Measurements from ENCODE around the gene STK24.
"Not testable (repeated sequence)": the region's sequence is repeated elsewhere in the genome, so short reads cannot be mapped to it uniquely, and the experiment has no call there.

The STK24 gene

DNA sequence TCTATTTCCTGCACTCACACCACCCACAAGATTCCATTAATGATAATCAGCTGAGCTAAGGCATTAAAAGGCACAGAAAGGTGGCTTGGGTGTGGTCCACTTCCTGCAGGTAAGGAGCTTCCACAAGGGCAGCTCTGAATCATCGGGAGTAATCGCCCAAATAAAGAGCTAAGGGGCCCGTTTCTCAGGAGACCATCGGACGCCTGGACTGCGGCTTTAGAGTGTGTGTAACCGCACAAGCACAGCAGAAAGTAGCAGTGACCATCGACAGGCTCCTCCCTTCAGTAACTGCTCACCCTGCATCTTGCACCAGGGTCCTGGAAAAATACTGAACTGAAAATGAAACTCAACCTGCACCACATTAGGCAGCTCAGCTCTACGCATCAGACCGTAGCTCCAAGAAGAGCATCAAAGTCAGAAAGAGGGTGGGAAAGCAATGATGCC, 6.0 kb downstream of the STK24 start:
- H3K79me2 ChIP-seq (ENCODE audit: insufficient read depth, low read length) = peaks cover 100% of the 10 kb centered on the region
- H3K9ac ChIP-seq (ENCODE audit: low read depth, low read length, poor library complexity, severe bottlenecking) = peak overlapping the region; percentile 42
- H3K9me2 ChIP-seq (replicated peaks; ENCODE audit: low read depth, low read length) = no peaks in the 10 kb centered on the region
- peaks cover 3% of the 10 kb centered on the region for H3K27me3 ChIP-seq (ENCODE audit: insufficient read depth, low read length, poor library complexity, severe bottlenecking)
- H3K4me2 ChIP-seq (ENCODE audit: low read depth, low read length, poor library complexity, severe bottlenecking) = peak overlapping the region; percentile 84
- peaks cover 87% of the 10 kb centered on the region for H4K20me1 ChIP-seq (ENCODE audit: insufficient read depth, low read length, poor library complexity, severe bottlenecking)
- no peaks in the 10 kb centered on the region for H3F3A ChIP-seq (ENCODE audit: low read depth)
- TF ChIP-seq, protein P1, sequence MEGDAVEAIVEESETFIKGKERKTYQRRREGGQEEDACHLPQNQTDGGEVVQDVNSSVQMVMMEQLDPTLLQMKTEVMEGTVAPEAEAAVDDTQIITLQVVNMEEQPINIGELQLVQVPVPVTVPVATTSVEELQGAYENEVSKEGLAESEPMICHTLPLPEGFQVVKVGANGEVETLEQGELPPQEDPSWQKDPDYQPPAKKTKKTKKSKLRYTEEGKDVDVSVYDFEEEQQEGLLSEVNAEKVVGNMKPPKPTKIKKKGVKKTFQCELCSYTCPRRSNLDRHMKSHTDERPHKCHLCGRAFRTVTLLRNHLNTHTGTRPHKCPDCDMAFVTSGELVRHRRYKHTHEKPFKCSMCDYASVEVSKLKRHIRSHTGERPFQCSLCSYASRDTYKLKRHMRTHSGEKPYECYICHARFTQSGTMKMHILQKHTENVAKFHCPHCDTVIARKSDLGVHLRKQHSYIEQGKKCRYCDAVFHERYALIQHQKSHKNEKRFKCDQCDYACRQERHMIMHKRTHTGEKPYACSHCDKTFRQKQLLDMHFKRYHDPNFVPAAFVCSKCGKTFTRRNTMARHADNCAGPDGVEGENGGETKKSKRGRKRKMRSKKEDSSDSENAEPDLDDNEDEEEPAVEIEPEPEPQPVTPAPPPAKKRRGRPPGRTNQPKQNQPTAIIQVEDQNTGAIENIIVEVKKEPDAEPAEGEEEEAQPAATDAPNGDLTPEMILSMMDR (conservative IDR thresholded peaks at IDR 0.05; ENCODE audit: low read length) = no peak
- TF ChIP-seq EZH2phosphoT487 (IDR thresholded peaks at IDR 0.05; ENCODE audit: borderline replicate concordance) = no peak
- no peak overlapping the region for H2AFZ ChIP-seq (ENCODE audit: low read length)
- no peaks in the 10 kb centered on the region for H3K36me3 ChIP-seq (ENCODE audit: insufficient read depth, low read length)
- H3K4me3 ChIP-seq (ENCODE audit: low read length, poor library complexity, severe bottlenecking) = peak overlapping the region; percentile 90
- H3K4me1 ChIP-seq (ENCODE audit: insufficient read depth, low read length, poor library complexity, severe bottlenecking) = peaks cover 53% of the 10 kb centered on the region
- no peaks in the 10 kb centered on the region for H3K9me3 ChIP-seq (ENCODE audit: insufficient read depth, low read depth, low read length)

DNA sequence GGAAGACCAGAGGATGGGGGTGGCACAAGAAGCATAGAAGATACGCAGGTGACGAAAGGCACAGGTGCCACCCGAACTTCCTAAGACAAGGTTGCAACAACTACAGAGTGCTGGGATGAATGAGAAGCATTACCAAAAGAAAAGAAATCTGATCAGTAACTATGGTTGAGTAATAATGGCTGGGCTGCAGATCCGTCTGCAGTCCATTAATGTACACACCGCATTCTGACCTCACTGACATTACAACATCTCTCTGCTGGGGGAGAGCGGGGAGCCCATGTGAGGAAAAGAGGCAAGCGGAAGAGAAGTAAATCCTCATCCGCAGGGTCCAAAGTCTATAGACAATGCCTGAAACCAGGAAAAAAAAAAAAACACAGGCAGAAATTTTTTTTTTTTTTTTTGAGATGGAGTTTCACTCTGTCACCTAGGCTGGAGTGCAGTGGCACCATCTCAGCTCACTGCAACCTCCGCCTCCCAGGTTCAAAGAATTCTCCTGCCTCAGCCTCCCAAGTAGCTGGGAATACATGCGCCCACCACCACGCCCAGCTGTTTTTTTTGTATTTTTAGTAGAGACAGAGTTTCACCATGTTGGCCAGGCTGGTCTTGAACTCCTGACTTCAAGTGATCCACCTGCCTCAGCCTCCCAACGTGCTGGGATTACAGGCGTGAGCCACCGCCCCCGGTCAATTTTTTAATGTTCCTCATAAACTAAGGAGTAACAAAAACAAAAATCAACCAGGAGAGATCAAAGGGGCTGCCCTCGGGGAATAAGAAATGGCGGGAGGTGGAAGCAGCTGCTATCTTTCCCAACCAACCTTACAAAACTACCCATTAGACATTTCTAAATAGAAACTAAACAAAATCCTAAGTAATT, 7.2 kb downstream of the STK24 start:
- Histone ChIP-seq H3K4me1 (ENCODE audit: insufficient read depth, low read length, poor library complexity, severe bottlenecking) (peaks cover 49% of the 10 kb centered on the region), H3K4me2 (ENCODE audit: low read depth, low read length, poor library complexity, severe bottlenecking) (peak overlapping the region; percentile 84), H4K20me1 (ENCODE audit: insufficient read depth, low read length, poor library complexity, severe bottlenecking) (peaks cover 84% of the 10 kb centered on the region), H3K79me2 (ENCODE audit: insufficient read depth, low read length) (peaks cover 100% of the 10 kb centered on the region), H3K4me3 (ENCODE audit: low read length, poor library complexity, severe bottlenecking) (peak overlapping the region; percentile 36)
- H3K9ac ChIP-seq (ENCODE audit: low read depth, low read length, poor library complexity, severe bottlenecking); H3K9me2 ChIP-seq (replicated peaks; ENCODE audit: low read depth, low read length); H3F3A ChIP-seq (ENCODE audit: low read depth); H3K9me3 ChIP-seq (ENCODE audit: insufficient read depth, low read depth, low read length); H3K27me3 ChIP-seq (ENCODE audit: insufficient read depth, low read length, poor library complexity, severe bottlenecking); H3K36me3 ChIP-seq (ENCODE audit: insufficient read depth, low read length); H2AFZ ChIP-seq (ENCODE audit: low read length): not testable (repeated sequence)

DNA sequence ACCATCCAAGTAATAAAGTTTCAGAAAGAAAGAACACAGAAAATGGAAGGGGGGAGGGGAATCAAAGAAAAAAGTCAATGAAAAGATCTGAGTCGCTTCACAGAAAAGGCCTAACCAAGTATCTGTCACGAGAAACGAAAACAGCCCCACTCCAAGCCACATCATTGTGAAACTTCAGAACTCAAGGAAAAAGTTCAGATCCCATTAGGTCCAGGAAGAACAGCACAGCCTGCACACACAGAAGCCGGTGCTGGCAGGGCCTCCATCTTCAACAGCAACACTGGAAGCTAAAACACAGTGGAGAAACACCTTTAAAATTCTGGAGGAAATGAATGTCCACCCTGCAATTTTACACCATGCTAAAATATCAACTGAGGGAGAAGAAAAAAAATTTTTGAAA, 8.0 kb downstream of the STK24 start:
- TF ChIP-seq, protein P1 (conservative IDR thresholded peaks at IDR 0.05; ENCODE audit: low read length) = no peak
- TF ChIP-seq EZH2phosphoT487 (IDR thresholded peaks at IDR 0.05; ENCODE audit: borderline replicate concordance) = no peak
- Histone ChIP-seq H3F3A (ENCODE audit: low read depth) (no peaks in the 10 kb centered on the region), H3K9ac (ENCODE audit: low read depth, low read length, poor library complexity, severe bottlenecking) (no peak overlapping the region), H3K27me3 (ENCODE audit: insufficient read depth, low read length, poor library complexity, severe bottlenecking) (no peaks in the 10 kb centered on the region), H3K4me1 (ENCODE audit: insufficient read depth, low read length, poor library complexity, severe bottlenecking) (peaks cover 49% of the 10 kb centered on the region), H4K20me1 (ENCODE audit: insufficient read depth, low read length, poor library complexity, severe bottlenecking) (peaks cover 84% of the 10 kb centered on the region), H3K9me2 (replicated peaks; ENCODE audit: low read depth, low read length) (no peaks in the 10 kb centered on the region), H3K9me3 (ENCODE audit: insufficient read depth, low read depth, low read length) (no peaks in the 10 kb centered on the region), H3K79me2 (ENCODE audit: insufficient read depth, low read length) (peaks cover 100% of the 10 kb centered on the region), H2AFZ (ENCODE audit: low read length) (no peak overlapping the region), H3K4me3 (ENCODE audit: low read length, poor library complexity, severe bottlenecking) (no peak overlapping the region), H3K36me3 (ENCODE audit: insufficient read depth, low read length) (peaks cover 4% of the 10 kb centered on the region; the same call in 1 of the 2 replicates), H3K4me2 (ENCODE audit: low read depth, low read length, poor library complexity, severe bottlenecking) (no peak overlapping the region)

All from Loucy (cell line).